T follicular helper cell (primary cell): ENCODE data around the gene FHIT.

Experiments used
- DNase-seq: peaks from one replicate; pipeline ENCODE4 v3.0.0-alpha.2; 2020; ENCODE audit warnings: low read depth

Gene FHIT

GRCh38 chr3:60759439-60759838 is 491.8 kb downstream of the FHIT start:
- no peak for DNase-seq

- no peak for DNase-seq
Measured at GRCh38 chr3:60758831-60759230, 492.4 kb downstream of the FHIT start.

GRCh38 chr3:60758171-60758570 is 493.1 kb downstream of the FHIT start:
- no peak for DNase-seq

- DNase-seq = no peak
Measured at GRCh38 chr3:60757724-60758123, 493.5 kb downstream of the FHIT start.

GRCh38 chr3:60756241-60757030 is 494.8 kb downstream of the FHIT start:
- no peak for DNase-seq

- DNase-seq = no peak
Measured at GRCh38 chr3:60755094-60755493, 496.2 kb downstream of the FHIT start.

- no peak for DNase-seq
Measured at GRCh38 chr3:60754617-60755016, 496.6 kb downstream of the FHIT start.

- no peak for DNase-seq
Measured at GRCh38 chr3:60752809-60753208, 498.4 kb downstream of the FHIT start.

- no peak for DNase-seq
Measured at GRCh38 chr3:60746695-60747416, 504.4 kb downstream of the FHIT start.

- no peak for DNase-seq
Measured at GRCh38 chr3:60746043-60746638, 505.1 kb downstream of the FHIT start.

- no peak for DNase-seq
Measured at GRCh38 chr3:60743631-60744164, 507.6 kb downstream of the FHIT start.

- no peak for DNase-seq
Measured at GRCh38 chr3:60742606-60743145, 508.6 kb downstream of the FHIT start.

- no peak for DNase-seq
Measured at GRCh38 chr3:60737633-60738399, 513.4 kb downstream of the FHIT start.

- DNase-seq = no peak
Measured at GRCh38 chr3:60730371-60730770, 520.9 kb downstream of the FHIT start.

GRCh38 chr3:60729056-60729455 is 522.2 kb downstream of the FHIT start:
- no peak for DNase-seq

- no peak for DNase-seq
Measured at GRCh38 chr3:60728006-60728405, 523.2 kb downstream of the FHIT start.

GRCh38 chr3:60720736-60721135 is 530.5 kb downstream of the FHIT start:
- no peak for DNase-seq

GRCh38 chr3:60716573-60716972 is 534.7 kb downstream of the FHIT start:
- no peak for DNase-seq

GRCh38 chr3:60708191-60708975 is 542.9 kb downstream of the FHIT start:
- DNase-seq = no peak

GRCh38 chr3:60707452-60708020 is 543.7 kb downstream of the FHIT start:
- DNase-seq = no peak
